Left ventricle myocardium superior (tissue), 1 donor: ENCODE measurements around the gene FN3K. TPM values are rescaled to one million over a fixed set of nuclear protein-coding genes. Genes with fewer than 3 reads are reported as not detected.
"Not testable (repeated sequence)": the region's sequence is repeated elsewhere in the genome, so short reads cannot be mapped to it uniquely, and the experiment has no call there.

Experiments used
- ATAC-seq: fragments of 200-7000 bp; cut with Tn5 transposase; one replicate; pipeline ENCODE4 v1.9.1; 2020; ENCODE audit warnings: mild to moderate bottlenecking, moderate library complexity
- DNase-seq: peaks from one replicate; pipeline ENCODE4 v3.0.0-alpha.2; 2020
- intact Hi-C: fragments of 100-400 bp; cut with micrococcal nuclease; formaldehyde crosslinking; loops from one replicate; pipeline ENCODE4 v1.11.0; 2022
- total RNA-seq: library from RNA; stranded (reverse); fragmentation: NEBNext Ultra II Directional; extraction: Animal tissue kit (Norgen Biotek cat#: 25700); gene quantifications from one replicate; pipeline ENCODE4 v1.2.1, GENCODE V29; 2021
- donor health status: DM: no; HTN: yes; CAD: no; lungs with severe emphysema.

Gene FN3K
- total RNA-seq, 1 donor from 2014 or later = 92.6 TPM

DNA sequence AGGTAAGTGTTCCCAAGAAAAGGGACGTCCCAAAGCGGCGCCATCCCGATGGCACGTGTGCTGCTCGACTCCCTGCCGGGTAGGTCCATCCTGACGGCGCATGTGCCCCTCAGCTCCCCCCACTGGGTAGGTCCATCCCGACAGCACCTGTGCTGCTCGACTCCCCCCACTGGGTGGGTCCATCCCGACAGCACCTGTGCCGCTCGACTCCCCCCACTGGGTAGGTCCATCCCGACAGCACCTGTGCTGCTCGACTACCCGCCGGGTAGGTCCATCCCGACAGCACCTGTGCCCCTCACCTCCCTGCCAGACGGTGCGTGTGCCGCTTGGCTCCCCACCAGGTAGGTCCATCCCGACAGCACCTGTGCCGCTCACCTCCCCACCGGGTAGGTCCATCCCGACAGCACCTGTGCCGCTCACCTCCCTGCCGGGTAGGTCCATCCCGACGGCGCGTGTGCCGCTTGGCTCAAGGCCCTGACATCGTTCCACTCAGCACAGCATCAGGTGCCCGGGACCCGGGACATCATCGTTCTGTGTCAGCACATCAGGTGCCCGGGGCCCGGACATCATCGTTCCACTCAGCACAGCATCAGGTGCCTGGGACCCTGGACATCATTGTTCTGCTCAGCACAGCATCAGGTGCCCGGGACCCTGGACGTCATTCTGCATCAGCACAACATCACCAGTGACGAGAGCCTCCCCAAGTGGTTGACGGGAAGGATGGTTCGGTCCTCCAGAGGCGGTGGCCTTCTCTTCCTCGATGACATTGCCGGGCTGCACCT is 5.7 kb upstream of the FN3K start:
- ATAC-seq (no peak), DNase-seq (no peak)
- intact Hi-C loops = no loop called here

DNA sequence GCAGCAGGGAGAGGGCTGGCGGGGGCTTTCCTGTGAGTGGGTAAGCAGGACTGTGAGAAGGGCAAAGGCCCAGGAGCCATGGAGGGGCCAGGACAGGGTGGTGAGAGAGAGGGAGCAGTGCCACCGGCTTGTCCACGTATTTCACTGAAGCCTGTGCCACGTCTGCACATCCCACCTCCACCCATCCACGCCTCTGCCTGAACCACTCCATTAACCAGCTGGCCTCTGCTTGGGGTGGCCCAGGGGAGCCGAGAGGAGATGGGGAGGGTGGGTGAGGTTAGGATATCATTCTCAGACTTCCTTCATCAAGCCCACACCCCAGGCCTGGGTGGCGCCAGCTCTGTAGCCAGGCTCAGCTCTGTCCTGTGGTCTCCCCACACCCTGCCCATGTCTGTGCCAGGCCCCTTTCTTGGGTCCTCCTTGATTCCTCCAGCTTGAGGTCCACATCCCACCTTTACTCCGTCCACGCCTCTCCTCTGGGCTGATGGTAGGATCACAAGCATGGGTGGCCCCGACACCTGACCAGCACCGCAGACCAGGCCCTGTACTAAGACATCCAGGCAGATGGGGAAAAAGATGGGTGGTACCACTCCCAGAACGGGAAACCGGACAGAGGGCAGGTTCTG is 3.2 kb upstream of the FN3K start:
- intact Hi-C loops = no loop called here

DNA sequence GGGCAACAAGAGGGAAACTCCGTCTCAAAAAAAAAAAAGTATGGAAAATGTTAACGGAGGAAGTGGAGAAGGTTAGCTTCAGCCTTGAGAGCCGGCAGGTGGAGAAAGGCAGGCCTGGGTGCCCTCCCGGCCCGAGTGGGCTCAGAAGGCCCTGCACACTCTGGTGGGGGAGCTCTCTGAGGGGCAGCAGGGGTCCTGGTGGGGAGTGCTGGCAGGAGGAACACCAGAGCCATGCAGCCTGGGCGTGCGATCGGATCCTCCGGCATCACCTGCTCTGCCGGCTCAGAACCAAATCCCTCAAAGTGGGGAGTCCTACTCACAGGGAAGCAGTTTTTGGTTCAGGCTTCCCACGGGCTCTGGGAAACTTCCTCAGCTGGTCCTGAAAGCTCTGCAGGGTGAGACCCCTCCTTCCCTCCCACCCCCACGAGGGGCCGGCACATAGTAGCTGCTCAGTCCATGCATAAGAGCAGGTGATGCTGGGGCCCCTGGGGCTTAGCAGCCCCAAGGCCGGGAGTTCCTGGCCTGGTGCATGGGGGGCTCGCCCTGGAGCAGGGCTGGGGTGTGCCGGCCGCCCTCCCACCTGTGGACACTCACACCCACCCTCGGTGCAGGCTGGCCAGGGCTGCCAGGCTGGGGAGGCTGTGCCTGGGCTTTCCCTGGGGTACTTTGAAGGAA is 1.2 kb downstream of the FN3K start:
- DNase-seq = no peak
- intact Hi-C loops = no loop called here
- no peak for ATAC-seq

More for the DNA sequence above, 3.2 kb upstream of the FN3K start:
- no peak for DNase-seq
- ATAC-seq = no peak

DNA sequence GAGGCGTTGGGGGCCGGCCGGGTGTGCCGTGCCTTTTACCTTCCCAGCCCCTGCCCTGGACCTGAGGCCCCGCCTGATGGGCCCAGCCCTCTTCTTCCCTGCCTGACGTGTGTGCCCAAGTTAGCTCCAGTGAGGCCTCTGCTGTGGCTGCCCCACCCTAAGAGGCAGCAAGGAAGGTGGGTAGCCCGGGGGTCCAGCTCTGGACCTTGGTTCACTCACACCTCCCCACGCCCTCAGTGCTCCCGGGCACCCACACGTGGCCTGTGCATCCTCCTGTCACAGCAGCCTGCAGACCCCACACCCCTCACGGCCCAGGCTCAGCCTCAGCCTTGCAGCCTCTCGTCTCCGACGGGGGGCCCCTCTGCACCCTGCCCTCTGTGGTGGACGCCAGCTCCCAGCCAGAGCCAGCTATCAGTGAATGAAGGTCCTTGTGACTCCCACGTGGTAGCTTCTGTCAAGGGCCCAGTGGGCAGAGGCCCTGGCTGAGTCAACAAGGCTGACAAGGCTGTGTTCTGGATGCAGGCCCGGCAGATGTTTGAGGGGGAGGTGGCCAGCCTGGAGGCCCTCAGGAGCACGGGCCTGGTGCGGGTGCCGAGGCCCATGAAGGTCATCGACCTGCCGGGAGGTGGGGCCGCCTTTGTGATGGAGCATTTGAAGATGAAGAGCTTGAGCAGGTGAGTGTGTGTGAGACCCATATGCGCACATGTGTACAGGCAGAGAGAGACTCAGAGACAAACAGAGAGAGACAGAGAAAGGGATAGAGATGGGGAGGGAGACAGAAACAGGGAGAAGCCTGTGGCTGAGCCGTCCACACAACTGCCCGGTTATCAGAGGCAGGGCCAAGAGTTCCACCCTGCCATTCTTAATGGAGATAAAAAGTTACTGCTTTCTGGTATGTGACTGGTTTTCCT is 2.8 kb downstream of the FN3K start:
- intact Hi-C loops = no loop called here
- DNase-seq = peak; percentile 89
- ATAC-seq = peak; percentile 89

DNA sequence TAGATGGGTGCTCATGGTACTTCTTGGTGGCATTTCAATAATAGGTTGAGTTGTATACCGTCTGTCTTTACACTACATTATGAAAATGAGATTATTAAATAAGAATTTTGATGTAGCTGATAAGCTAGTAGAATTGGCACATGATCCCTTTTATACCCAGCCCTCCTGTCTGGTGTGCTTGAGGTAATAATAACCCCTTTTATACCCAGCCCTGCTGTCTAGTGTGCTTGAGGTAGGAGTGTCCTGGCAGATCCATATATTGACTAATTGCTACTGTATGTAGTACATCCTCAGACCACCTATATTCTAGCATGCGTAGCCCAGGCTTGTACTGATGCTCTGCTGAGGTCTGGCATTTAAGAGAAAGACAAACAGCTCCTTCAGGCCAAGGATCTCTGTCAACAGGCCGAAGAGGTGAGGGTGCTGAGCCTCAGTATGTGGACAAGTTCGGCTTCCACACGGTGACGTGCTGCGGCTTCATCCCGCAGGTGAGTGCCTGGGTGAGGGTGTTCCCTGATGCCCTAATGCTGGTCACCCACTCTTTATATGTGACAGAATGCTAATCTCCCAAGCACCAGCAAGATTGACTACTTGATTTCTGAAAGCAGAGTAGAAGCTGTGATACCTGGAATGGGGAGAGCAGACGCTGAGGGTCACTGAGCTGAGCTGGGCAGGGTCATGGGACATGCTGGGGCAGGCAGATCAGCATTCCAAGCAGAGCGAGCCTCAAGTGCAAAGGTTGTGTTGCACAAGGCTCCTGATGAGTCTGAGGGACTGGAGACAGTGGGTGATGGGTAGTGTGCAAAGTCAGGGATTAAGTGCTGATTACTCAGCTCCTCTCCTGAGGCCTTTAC is 5.7 kb downstream of the FN3K start:
- intact Hi-C loops = no loop called here
- ATAC-seq = no peak
- no peak for DNase-seq

DNA sequence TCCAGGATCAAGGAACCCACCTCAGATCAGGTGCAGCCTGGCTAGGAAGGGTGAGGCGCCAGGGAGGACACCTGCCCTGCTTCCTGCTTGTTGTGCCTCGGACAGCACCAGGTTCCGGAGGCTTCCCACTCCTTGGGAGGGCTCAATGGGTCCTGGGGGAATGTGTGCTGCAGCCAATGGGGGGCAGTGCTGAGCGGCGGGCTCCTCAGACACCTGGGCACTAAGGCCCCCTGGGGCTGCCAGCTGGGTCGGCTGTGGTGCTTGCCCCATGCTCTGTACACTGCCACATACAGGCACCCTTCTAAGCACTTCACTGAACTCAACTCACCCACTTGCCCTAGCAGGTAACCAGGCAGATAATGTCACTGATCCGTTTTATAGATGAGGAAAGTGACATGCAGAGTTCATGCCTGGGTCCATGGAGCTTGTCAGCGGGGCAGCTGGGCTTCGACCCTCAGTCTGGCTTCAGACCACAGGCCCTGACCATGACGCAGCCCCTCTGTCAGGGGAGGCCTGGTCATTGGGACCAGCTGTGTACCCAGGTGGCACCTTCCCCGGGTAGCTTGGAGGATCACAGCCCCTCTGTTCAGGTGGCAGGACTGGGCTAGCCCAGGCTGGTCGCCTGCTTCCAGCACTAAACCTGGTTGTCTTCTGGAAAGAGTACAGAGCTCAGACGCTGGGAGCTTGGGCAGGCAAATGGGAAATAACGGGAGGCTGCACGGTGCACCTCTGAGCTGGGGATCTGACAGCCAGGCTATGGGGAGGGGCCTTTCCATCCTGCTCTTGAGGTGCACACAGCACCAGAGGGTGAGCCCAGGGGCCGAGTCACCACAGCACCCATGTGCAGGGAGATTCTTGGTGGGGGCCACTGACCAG is 8.2 kb downstream of the FN3K start:
- no peak for DNase-seq
- intact Hi-C loops = no loop called here
- ATAC-seq = peak; percentile 13

DNA sequence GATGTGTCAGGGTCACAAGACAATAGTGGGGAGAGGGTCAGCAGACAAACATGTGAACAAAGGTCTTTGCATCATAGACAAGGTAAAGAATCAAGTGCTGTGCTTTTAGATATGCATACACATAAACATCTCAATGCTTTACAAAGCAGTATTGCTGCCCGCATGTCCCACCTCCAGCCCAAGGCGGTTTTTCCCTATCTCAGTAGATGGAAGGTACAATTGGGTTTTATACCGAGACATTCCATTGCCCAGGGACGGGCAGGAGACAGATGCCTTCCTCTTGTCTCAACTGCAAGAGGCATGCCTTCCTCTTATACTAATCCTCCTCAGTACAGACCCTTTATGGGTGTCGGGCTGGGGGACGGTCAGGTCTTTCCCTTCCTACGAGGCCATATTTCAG is 9.3 kb downstream of the FN3K start:
- DNase-seq, intact Hi-C loops: not testable (repeated sequence)

DNA sequence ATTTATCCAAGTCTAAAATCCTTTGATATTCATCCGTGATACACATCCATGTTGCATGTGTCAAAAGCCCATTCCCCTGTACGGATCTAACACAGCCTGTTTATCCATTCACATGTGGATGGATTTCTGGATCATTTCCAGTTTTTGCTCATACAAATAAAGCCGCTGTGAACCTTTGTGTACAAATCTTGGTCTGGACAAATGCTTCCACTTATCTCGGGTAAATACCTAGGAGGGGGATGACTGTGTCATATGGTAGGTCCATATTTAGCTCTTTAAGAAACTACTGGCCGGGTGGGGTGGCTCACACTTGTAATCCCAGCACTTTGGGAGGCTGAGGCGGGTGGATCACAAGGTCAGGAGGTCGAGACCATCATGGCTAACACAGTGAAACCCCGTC is 10.1 kb downstream of the FN3K start:
- ATAC-seq (no peak), DNase-seq (no peak)
- intact Hi-C loops = no loop called here

More for the DNA sequence above, 9.3 kb downstream of the FN3K start:
- ATAC-seq = not testable (repeated sequence)

DNA sequence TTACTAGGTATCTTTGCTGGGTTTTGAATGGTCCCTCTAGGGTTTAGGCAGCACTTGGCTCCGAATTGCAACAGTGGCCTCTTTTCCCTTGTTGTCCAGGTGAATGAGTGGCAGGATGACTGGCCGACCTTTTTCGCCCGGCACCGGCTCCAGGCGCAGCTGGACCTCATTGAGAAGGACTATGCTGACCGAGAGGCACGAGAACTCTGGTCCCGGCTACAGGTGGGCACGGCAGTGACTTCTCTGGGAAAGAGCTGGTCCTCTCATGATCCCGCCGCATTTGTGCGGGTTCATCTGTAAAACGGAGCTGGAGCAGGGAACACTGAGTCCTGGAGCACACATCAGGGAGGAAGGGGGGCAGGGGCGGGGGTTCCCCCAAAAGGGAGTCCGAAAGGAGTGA is 13.3 kb downstream of the FN3K start:
- peak; percentile 28 for DNase-seq
- ATAC-seq = no peak
- intact Hi-C loops = no loop called here

DNA sequence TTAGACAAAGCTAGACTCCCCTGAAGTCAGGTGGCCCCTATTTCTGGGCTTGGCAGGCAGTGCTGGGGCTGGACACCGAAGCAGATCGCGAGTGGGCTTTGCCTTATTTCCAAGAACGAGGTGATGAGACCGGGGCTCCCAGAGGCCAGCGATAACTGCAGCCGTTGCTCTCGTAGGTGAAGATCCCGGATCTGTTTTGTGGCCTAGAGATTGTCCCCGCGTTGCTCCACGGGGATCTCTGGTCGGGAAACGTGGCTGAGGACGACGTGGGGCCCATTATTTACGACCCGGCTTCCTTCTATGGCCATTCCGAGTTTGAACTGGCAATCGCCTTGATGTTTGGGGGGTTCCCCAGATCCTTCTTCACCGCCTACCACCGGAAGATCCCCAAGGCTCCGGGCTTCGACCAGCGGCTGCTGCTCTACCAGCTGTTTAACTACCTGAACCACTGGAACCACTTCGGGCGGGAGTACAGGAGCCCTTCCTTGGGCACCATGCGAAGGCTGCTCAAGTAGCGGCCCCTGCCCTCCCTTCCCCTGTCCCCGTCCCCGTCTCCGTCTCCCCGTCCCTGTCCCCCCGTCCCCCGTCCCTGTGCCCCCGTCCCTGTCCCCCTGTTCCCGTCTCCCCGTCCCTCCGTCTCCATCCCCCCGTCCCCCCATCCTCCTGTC is 15.0 kb downstream of the FN3K start:
- intact Hi-C loops = no loop called here

DNA sequence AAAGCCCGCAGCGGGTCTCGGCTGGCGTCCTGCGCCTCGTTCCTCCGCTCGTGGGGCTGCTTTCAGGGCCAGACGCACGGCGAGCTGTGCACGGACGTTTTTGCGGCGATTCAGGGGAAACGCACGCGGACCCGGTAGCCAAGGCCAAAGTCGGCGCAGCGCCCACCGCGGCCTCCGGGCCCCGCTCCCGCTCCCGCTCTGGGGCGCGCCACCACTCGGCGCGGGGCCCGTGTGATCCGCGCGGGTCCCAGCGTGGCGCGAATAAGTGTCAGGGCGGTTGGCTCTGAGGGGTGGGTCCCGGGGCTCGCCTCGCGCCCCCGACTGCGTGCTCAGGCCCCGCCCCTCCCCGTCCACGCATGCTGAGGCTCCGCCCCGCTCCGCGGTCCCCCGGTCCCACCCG is 15.8 kb downstream of the FN3K start:
- ATAC-seq (no peak), DNase-seq (no peak)
- intact Hi-C loops = no loop called here

More for the DNA sequence above, 15.0 kb downstream of the FN3K start:
- DNase-seq (peak; percentile 30), ATAC-seq (no peak)

DNA sequence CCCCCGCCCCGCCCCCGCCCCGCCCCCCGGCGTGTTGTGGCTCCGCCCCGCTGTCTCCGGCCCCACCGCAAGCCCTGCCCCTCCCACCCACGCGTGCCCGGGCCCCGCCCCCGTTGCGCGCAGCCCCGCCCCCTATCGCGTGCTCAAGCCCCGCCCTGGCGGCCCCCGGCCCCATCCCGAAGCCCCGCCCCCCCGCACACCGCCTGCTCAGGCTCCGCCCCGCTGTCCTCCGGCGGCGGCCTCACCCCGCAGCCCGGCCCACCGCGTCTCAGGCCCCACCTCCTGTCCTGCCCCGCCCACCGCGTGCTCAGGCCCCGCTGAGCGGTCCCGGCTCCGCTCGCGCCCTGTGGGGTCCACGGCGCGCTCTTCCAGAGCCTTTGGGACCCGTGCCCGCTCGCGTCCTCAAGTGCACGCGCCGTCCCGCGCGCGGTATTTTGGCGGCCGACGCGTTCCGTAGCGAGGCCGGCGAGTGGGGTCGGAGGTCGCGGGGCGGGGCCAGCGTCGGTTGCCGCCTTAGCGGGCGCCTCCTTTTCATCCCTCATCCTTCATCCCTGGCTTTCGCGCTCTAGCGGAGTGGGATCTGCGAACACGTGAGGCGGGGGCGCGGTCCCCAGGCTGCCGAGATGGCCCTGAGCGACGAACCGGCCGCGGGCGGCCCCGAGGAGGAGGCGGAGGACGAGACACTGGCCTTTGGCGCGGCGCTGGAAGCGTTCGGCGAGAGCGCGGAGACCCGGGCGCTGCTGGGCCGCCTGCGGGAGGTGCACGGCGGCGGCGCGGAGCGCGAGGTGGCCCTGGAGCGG is 16.4 kb downstream of the FN3K start, which contains the start of gene TBCD:
Gene TBCD (plus strand): TSS at position 495 of the 800 bp plus-strand sequence. CDS start 129 bp downstream, at position 624.
- DNase-seq (peak; percentile 93), ATAC-seq (peak; percentile 90)
- intact Hi-C loops = no loop called here

DNA sequence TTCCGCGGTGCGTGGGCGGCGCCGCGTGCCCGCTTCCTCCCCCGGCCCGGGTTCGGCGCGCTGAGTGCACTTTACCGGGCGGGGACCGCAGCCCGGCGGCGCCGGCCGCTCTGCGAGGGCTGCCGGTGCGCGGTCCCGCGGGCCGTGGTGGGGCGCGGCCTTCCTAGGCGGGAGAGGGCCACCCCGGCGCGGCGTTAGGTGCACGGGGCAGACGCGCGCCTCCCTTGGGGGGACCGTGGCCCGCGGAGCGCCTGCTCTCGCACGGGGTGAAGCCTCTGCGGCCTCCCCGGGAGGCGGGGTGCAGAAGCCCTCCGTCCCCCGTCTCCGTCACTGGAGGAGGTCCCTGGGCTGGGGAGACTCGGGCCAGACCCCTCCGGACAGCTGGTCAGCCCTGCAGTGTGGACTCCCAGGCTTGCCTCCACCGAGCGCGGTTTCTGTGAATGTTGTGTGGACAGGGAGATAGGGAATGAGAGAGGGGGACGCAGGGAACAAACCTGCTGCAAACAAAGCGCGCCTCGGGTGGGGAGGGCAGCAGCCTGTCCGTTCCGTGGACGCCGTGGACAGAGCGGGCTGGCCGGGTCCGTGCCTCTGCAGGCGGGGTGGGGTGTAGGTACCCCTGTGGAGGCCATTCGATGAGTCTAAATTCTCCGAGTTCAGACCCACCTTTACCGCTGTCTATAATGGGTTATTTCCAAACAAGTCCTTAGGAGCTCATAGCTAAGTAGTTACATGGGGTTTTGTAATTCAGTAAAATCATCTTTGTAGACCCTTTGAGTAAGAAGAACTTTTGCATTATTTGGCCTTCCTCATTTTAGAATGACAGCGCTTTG is 17.2 kb downstream of the FN3K start:
- intact Hi-C loops = no loop called here
- peak; percentile 62 for DNase-seq
- peak; percentile 10 for ATAC-seq

DNA sequence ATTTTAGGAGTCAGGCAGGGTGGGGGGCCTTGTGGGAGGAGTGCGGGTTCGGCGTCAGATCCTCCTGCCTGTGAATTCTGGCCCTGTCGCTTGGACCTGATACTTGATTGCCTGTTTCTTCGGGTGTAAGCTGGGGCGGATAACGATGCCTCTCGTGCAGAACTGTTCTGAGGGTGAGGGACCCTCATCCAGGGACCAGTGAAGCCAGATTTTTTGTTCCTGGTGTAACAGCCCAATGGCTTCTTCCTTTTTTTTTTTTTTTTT is 17.7 kb downstream of the FN3K start:
- DNase-seq (no peak), ATAC-seq (no peak)
- intact Hi-C loops = no loop called here
